Tibial nerve (tissue), 4 donors: Measurements from ENCODE around the gene ANKRD6. TPM values are rescaled to one million over a fixed set of nuclear protein-coding genes. Genes with fewer than 3 reads are reported as not detected.

Source experiments
- DNase-seq, 2 donors: peaks; one replicate each; pipeline ENCODE4 v3.0.0-alpha.2; 2019; ENCODE audit warnings: low spot score in 2 of 2
- H3K27ac ChIP-seq, 4 donors: fragments of 200-600 bp; sonication (generic) in 3 of 4; one replicate each; pipeline ENCODE4 v1.5.1; 2017 to 2019; ENCODE audit warnings: mild to moderate bottlenecking in 1 of 4
- H3K27me3 ChIP-seq, 2 donors: fragments of 200-600 bp; sonication (generic) in 1 of 2; one replicate each; pipeline versions ENCODE4 v1.5.1 to v1.6.0; 2017 to 2019
- H3K36me3 ChIP-seq, 3 donors: fragments of 200-600 bp; sonication (generic); one replicate each; pipeline ENCODE4 v1.5.1; 2018 to 2019
- H3K4me1 ChIP-seq, 4 donors: fragments of 200-600 bp; sonication (generic) in 3 of 4; one replicate each; pipeline ENCODE4 v1.5.1; 2017 to 2019
- H3K4me3 ChIP-seq, 4 donors: fragments of 200-600 bp; sonication (generic) in 3 of 4; one replicate each; pipeline ENCODE4 v1.5.1; 2017 to 2019; ENCODE audit warnings: mild to moderate bottlenecking in 1 of 4, moderate library complexity in 1 of 4
- H3K9me3 ChIP-seq, 4 donors: fragments of 200-600 bp; sonication (generic) in 3 of 4; one replicate each; pipeline ENCODE4 v1.5.1; 2017 to 2019
- EP300 ChIP-seq, 2 donors: sonication (generic); formaldehyde crosslinking; IDR thresholded peaks; one replicate each; pipeline ENCODE4 v1.6.1; 2017; ENCODE audit warnings: antibody characterized with exemption in 2 of 2, mild to moderate bottlenecking in 1 of 2
- POLR2A ChIP-seq, 2 donors: fragments of 450-650 bp; IDR thresholded peaks; one replicate each; pipeline ENCODE4 v1.6.1; 2017; ENCODE audit warnings: antibody characterized with exemption in 2 of 2, mild to moderate bottlenecking in 2 of 2, moderate library complexity in 2 of 2
- WGBS, 2 donors: methylation state at CpG; one replicate each; pipeline ENCODE4 v1.1.5; 2018; 5-methylcytosine and 5-hydroxymethylcytosine counted together
- total RNA-seq, 4 donors: library from RNA; depleted of rRNA; stranded (reverse); fragments of >200 nt; gene quantifications; one replicate each; pipeline ENCODE4 v1.1.0, GENCODE V29; 2016
- TF ChIP-seq, protein P1 (sequence below), 5 experiments: fragments of 200-600 bp in 3 of 5; fragments of 450-650 bp in 2 of 5; sonication (generic) in 3 of 5; IDR thresholded peaks; one replicate each; pipeline ENCODE4 v1.5.1; 2016 to 2019; ENCODE audit warnings: antibody characterized with exemption in 5 of 5, mild to moderate bottlenecking in 3 of 5, moderate library complexity in 2 of 5

The ANKRD6 gene
- total RNA-seq, 4 donors from 2014 or later: 10.1 to 22.8 (median 13.0) TPM

DNA sequence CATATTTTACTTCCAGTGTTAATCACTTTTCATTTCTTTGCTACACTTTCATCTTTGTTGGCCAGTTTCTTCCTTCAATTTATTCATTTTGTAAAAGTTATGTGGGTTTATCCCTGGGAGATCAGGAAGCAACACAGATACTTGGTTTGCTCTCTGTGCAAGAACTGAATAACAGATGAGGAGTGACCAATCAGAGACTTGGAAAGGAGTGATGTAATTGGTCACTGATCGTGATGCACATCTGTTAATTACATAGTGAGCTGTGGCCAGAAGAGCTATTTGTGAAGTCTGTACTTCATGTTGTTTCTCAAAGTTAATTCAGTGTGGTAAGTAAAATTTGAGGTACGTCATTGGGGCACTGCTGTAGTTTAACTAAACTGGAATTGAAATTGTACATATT is 21.3 kb downstream of the ANKRD6 start:
- no peaks in the 10 kb centered on the region for H3K36me3 ChIP-seq
- H3K27me3 ChIP-seq: no peaks in the 10 kb centered on the region
- DNase-seq: no peak
- no peaks in the 10 kb centered on the region for H3K4me1 ChIP-seq
- TF ChIP-seq POLR2A (IDR thresholded peaks at IDR 0.05): no peak
- TF ChIP-seq EP300 (IDR thresholded peaks at IDR 0.05): no peak
- TF ChIP-seq, protein P1, sequence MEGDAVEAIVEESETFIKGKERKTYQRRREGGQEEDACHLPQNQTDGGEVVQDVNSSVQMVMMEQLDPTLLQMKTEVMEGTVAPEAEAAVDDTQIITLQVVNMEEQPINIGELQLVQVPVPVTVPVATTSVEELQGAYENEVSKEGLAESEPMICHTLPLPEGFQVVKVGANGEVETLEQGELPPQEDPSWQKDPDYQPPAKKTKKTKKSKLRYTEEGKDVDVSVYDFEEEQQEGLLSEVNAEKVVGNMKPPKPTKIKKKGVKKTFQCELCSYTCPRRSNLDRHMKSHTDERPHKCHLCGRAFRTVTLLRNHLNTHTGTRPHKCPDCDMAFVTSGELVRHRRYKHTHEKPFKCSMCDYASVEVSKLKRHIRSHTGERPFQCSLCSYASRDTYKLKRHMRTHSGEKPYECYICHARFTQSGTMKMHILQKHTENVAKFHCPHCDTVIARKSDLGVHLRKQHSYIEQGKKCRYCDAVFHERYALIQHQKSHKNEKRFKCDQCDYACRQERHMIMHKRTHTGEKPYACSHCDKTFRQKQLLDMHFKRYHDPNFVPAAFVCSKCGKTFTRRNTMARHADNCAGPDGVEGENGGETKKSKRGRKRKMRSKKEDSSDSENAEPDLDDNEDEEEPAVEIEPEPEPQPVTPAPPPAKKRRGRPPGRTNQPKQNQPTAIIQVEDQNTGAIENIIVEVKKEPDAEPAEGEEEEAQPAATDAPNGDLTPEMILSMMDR (IDR thresholded peaks at IDR 0.05): no peak
- no peak overlapping the region for H3K4me3 ChIP-seq
- WGBS, 2 donors: 65 to 66% methylated on average over 2 of the region's 2 CpGs
- no peak overlapping the region for H3K27ac ChIP-seq
- no peaks in the 10 kb centered on the region for H3K9me3 ChIP-seq

DNA sequence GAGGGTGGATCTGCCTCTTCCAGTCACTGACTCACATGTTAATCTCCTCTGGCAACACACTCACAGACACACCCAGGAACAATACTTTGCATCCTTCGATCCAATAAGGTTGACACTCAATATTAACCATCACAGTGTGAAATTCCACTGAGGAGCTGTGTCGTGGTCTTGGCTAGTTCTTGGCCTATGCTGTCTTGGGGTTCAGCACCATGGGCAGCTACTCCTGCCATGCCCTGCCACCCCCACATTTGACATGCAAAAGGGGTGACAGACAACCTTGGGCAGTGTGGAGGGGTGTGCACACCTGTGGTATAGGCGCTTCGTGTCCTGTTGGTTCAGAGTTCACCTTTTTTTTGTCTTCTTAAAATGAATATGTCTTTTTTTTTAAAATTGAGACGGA is 25.8 kb downstream of the ANKRD6 start:
- 87 to 90% methylated on average over 5 of the region's 5 CpGs for WGBS, 2 donors
- no peaks in the 10 kb centered on the region for H3K9me3 ChIP-seq
- no peak for TF ChIP-seq EP300 (IDR thresholded peaks at IDR 0.05)
- TF ChIP-seq, protein P1 (IDR thresholded peaks at IDR 0.05): no peak
- no peak for TF ChIP-seq POLR2A (IDR thresholded peaks at IDR 0.05)
- no peak overlapping the region for H3K27ac ChIP-seq
- H3K36me3 ChIP-seq: no peaks in the 10 kb centered on the region
- no peak for DNase-seq
- no peaks in the 10 kb centered on the region for H3K27me3 ChIP-seq
- no peak overlapping the region for H3K4me3 ChIP-seq
- no peaks in the 10 kb centered on the region for H3K4me1 ChIP-seq

DNA sequence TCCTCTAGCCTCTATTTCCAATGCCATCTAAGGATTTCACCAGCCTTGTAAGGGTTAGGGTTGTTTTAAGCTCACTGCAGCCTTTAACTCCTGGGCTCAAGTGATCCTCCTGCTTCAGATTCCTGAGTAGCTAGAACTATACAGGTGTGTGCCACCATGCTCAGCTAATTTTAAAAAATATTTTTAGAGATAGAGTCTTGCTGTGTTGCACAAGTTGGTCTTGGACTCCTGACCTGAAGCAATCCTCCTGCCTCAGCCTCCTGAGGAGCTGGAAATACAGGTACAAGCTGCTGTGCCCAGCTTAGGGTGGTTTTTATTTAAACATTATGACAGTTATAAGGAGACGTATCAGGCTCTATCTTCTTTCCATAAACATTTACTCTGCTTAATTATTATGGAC is 26.5 kb downstream of the ANKRD6 start:
- 73 to 80% methylated on average over 1 of the region's 1 CpG for WGBS, 2 donors
- no peak for DNase-seq
- H3K27ac ChIP-seq: no peak overlapping the region
- H3K9me3 ChIP-seq: no peaks in the 10 kb centered on the region
- no peaks in the 10 kb centered on the region for H3K4me1 ChIP-seq
- no peak overlapping the region for H3K4me3 ChIP-seq
- TF ChIP-seq POLR2A (IDR thresholded peaks at IDR 0.05): no peak
- no peak for TF ChIP-seq EP300 (IDR thresholded peaks at IDR 0.05)
- TF ChIP-seq, protein P1 (IDR thresholded peaks at IDR 0.05): no peak
- no peaks in the 10 kb centered on the region for H3K27me3 ChIP-seq
- H3K36me3 ChIP-seq: no peaks in the 10 kb centered on the region

DNA sequence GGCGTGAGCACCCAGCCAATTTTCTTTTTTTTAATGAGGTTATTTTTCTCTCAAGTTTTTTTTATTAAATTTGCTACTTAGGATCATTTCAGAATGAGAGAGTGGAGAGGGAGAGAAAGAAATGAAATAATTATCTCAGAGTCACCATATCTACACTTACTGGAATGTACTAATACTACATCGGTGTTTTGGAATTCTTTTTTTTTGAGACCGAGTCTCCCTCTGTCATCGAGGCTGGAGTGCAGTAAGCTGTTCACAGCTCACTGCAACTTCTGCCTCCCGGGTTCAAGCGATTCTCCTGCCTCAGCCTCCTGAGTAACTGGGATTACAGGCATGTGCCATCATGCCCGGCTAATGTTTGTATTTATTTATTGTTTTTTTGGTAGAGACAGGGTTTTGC is 27.8 kb downstream of the ANKRD6 start:
- Histone ChIP-seq H3K27ac (no peak overlapping the region), H3K4me3 (no peak overlapping the region), H3K36me3 (no peaks in the 10 kb centered on the region), H3K4me1 (no peaks in the 10 kb centered on the region), H3K27me3 (no peaks in the 10 kb centered on the region), H3K9me3 (no peaks in the 10 kb centered on the region)
- DNase-seq: no peak
- TF ChIP-seq, protein P1 (IDR thresholded peaks at IDR 0.05): no peak
- TF ChIP-seq EP300 (IDR thresholded peaks at IDR 0.05): no peak
- no peak for TF ChIP-seq POLR2A (IDR thresholded peaks at IDR 0.05)
- 79 to 84% methylated on average over 7 of the region's 7 CpGs for WGBS, 2 donors

DNA sequence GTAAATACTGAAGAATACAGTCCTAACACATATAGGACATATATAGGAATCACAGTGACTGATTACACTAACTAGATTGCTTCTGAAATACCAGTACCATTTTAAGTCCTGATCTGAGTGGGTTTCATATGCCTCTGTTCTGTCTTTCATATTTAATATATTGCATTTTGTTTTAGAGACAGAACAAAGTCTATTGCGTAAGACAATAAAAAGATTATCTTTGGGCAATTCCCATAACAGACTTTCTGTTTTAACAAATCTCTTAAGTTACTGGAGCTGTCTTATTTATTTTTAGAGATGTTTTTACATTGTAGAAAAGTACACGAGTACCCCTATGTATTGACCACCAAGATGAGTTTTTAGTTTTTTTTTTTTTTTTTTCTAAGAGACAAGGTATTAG is 29.6 kb downstream of the ANKRD6 start:
- H3K27me3 ChIP-seq: no peaks in the 10 kb centered on the region
- no peak overlapping the region for H3K4me3 ChIP-seq
- TF ChIP-seq, protein P1 (IDR thresholded peaks at IDR 0.05): no peak
- DNase-seq: no peak
- 69 to 86% methylated on average over 2 of the region's 2 CpGs for WGBS, 2 donors
- H3K9me3 ChIP-seq: no peaks in the 10 kb centered on the region
- no peak overlapping the region for H3K27ac ChIP-seq
- no peaks in the 10 kb centered on the region for H3K4me1 ChIP-seq
- H3K36me3 ChIP-seq: no peaks in the 10 kb centered on the region
